Measurements from ENCODE around the gene CHIA. TPM values are rescaled to one million over a fixed set of nuclear protein-coding genes. Genes with fewer than 3 reads are reported as not detected.

Gene CHIA
- polyA plus RNA-seq, 1 experiment, result not detected

DNA sequence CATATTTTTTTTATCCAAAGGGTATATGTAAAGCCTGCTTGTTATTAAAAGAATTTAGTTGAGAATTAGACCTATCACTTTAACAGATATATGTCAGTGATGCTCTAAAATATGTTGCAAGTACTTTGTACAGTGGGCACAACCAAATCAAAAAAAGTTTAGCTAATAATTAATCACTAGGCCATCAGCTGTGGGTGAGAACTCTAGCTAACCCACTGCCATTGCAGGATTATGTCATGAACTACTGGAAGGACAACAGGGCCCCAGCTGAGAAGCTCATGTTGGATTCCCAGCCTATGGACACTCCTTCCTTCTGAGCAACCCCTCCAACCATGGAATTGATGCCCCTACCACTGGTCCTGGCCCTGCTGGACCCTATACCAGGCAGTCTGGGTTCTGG, 6.8 kb upstream of the CHIA start:
- TF ChIP-seq, protein P1, sequence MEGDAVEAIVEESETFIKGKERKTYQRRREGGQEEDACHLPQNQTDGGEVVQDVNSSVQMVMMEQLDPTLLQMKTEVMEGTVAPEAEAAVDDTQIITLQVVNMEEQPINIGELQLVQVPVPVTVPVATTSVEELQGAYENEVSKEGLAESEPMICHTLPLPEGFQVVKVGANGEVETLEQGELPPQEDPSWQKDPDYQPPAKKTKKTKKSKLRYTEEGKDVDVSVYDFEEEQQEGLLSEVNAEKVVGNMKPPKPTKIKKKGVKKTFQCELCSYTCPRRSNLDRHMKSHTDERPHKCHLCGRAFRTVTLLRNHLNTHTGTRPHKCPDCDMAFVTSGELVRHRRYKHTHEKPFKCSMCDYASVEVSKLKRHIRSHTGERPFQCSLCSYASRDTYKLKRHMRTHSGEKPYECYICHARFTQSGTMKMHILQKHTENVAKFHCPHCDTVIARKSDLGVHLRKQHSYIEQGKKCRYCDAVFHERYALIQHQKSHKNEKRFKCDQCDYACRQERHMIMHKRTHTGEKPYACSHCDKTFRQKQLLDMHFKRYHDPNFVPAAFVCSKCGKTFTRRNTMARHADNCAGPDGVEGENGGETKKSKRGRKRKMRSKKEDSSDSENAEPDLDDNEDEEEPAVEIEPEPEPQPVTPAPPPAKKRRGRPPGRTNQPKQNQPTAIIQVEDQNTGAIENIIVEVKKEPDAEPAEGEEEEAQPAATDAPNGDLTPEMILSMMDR (IDR thresholded peaks at IDR 0.05; ENCODE audit: insufficient read depth, low read depth, low read length), result no peak
- ChIA-PET POLR2A (no interaction called here), CTCF (no interaction called here)
- no peak overlapping the region for H3K4me3 ChIP-seq (ENCODE audit: low read depth, low read length)
- H3K36me3 ChIP-seq (ENCODE audit: control insufficient read depth, insufficient read depth, low read length), result no peaks in the 10 kb centered on the region
- no peak for DNase-seq (ENCODE audit: low read depth)
- peaks cover 2% of the 10 kb centered on the region; the same call in 1 of the 2 replicates for H3K27me3 ChIP-seq (ENCODE audit: control insufficient read depth, insufficient read depth, low read length)

DNA sequence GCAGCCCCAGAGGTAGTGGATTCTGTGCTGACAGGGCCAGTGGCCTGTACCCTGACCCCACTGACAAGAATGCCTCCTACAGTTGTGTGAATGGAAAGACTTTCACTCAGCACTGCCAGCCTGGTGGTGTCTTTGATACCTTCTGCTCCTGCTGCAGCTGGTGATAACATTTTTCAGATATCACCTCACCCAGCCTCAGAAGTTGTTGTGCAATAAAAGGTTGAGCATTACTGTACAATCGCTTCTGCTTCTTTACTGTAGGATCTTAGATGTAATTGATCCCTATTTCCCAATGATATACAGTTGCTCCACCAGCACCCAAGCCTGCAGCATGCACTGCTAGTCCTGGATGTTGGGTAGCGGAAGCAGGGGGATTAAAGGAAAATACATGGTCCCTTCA, 4.8 kb upstream of the CHIA start:
- Histone ChIP-seq H3K36me3 (ENCODE audit: control insufficient read depth, insufficient read depth, low read length) (no peaks in the 10 kb centered on the region), H3K4me3 (ENCODE audit: low read depth, low read length) (no peak overlapping the region), H3K27me3 (ENCODE audit: control insufficient read depth, insufficient read depth, low read length) (peaks cover 2% of the 10 kb centered on the region; the same call in 1 of the 2 replicates)
- TF ChIP-seq, protein P1 (IDR thresholded peaks at IDR 0.05; ENCODE audit: insufficient read depth, low read depth, low read length), result no peak
- CTCF ChIA-PET, result no interaction called here
- POLR2A ChIA-PET, result no interaction called here
- DNase-seq (ENCODE audit: low read depth), result no peak

DNA sequence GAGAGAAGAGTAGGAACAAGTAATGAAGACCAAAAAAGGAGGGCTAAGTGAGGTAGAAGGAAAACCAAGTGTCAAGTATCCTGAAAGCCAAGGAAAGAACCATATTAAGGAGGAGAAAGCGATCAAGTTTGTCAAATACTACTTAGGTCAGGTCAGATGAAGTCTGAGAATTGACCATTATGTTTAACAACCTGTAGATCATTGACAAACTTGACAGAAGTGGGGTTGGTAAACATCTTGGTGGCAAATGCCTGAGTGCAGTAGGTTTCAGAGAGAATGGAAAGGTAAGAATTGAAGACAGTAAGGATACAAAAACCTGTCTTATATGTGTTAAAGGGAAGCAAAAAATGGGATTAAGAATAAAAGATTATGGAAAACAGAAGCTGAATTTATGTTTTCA, 3.7 kb upstream of the CHIA start:
- Histone ChIP-seq H3K4me3 (ENCODE audit: low read depth, low read length) (no peak overlapping the region), H3K27me3 (ENCODE audit: control insufficient read depth, insufficient read depth, low read length) (no peaks in the 10 kb centered on the region; the same call in 1 of the 2 replicates), H3K36me3 (ENCODE audit: control insufficient read depth, insufficient read depth, low read length) (no peaks in the 10 kb centered on the region)
- POLR2A ChIA-PET, result no interaction called here
- TF ChIP-seq, protein P1 (IDR thresholded peaks at IDR 0.05; ENCODE audit: insufficient read depth, low read depth, low read length), result no peak
- no peak for DNase-seq (ENCODE audit: low read depth)
- CTCF ChIA-PET, result interaction anchor here (1.8 kb wide), 1 partner anchor 256 kb away, joined by 4 read pairs; no protein-coding TSS in a partner anchor

DNA sequence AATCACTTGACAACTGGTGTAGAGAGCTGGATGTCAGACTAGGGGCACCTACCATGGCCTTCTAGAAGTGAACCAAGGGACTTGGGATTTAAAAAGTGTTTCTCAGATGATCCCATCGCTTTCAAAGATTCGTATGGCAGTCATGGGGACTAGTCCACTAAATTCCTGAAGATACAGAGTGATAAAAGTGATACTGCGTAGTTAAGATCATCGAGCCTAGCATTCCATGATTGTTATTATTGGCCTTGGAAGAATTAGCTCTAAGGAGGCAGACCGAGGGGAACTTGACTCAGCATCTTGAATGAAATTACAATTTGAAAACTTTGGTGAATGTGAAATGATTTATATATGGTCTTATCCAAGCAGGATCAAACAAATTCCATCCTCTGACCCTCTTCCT, 1.3 kb upstream of the CHIA start:
- POLR2A ChIA-PET, result no interaction called here
- TF ChIP-seq, protein P1 (IDR thresholded peaks at IDR 0.05; ENCODE audit: insufficient read depth, low read depth, low read length), result no peak
- H3K36me3 ChIP-seq (ENCODE audit: control insufficient read depth, insufficient read depth, low read length), result no peaks in the 10 kb centered on the region
- H3K4me3 ChIP-seq (ENCODE audit: low read depth, low read length), result no peak overlapping the region
- no peaks in the 10 kb centered on the region; the same call in 1 of the 2 replicates for H3K27me3 ChIP-seq (ENCODE audit: control insufficient read depth, insufficient read depth, low read length)
- no peak for DNase-seq (ENCODE audit: low read depth)
- CTCF ChIA-PET, result interaction anchor here (0.6 to 1.0 kb wide), 2 partner anchors 11 to 891 kb away, joined by 3 read pairs; no protein-coding TSS in a partner anchor

DNA sequence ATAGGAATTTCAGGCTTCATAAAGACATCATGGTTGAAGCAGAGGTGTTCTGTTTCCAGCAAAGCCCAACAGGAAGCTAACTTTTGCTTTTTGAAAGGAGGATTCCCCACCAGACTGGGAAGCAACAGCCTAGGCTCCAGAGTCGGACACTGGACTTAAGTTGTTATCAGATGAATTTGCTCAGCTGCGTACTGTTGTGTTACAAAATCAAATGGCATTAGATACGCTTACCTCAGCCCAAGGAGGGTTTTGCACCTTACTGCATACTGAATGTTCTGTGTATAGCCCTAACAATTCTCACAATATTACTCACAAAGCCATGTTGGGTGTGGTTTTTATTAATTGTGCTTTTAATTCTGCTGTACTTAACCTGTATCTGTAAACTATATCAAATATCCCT, 547 bp upstream of the CHIA start:
- Histone ChIP-seq H3K4me3 (ENCODE audit: low read depth, low read length) (no peak overlapping the region), H3K36me3 (ENCODE audit: control insufficient read depth, insufficient read depth, low read length) (no peaks in the 10 kb centered on the region), H3K27me3 (ENCODE audit: control insufficient read depth, insufficient read depth, low read length) (no peaks in the 10 kb centered on the region; the same call in 1 of the 2 replicates)
- TF ChIP-seq, protein P1 (IDR thresholded peaks at IDR 0.05; ENCODE audit: insufficient read depth, low read depth, low read length), result no peak
- POLR2A ChIA-PET, result no interaction called here
- no peak for DNase-seq (ENCODE audit: low read depth)
- CTCF ChIA-PET, result interaction anchor here (1.0 kb wide), 1 partner anchor 11 kb away, joined by 3 read pairs; no protein-coding TSS in a partner anchor
